T-helper 17 cell (primary cell): ENCODE measurements around the gene MYMK. TPM values are rescaled to one million over a fixed set of nuclear protein-coding genes. Genes with fewer than 3 reads are reported as not detected.

Source experiments
- ATAC-seq: fragments of 150-1000 bp; cut with Tn5 transposase; 2 replicates; pipeline ENCODE4 v1.10.0; 2021; ENCODE audit warnings: mild to moderate bottlenecking, moderate library complexity
- DNase-seq, 3 donors: peaks; one replicate each; pipeline versions ENCODE4 v3.0.0 to v3.0.0-alpha.2; 2020 to 2021
- H3K9me3 ChIP-seq: one replicate; pipeline ENCODE4 v1.7.0; 2013; ENCODE audit warnings: low read length, mild to moderate bottlenecking; ENCODE audit not compliant: control insufficient read depth, poor library complexity, severe bottlenecking
- H3K27ac Mint-ChIP-seq: one replicate; pipeline ENCODE4 v1.8.0; 2022; ENCODE audit warnings: mild to moderate bottlenecking, moderate library complexity, mixed read lengths
- H3K27me3 Mint-ChIP-seq: one replicate; pipeline ENCODE4 v1.8.0; 2022; ENCODE audit warnings: mixed read lengths
- H3K36me3 Mint-ChIP-seq: one replicate; pipeline ENCODE4 v1.8.0; 2022; ENCODE audit warnings: low read depth, mixed read lengths
- H3K4me1 Mint-ChIP-seq: one replicate; pipeline ENCODE4 v1.8.0; 2022; ENCODE audit warnings: mild to moderate bottlenecking, mixed read lengths
- H3K4me3 Mint-ChIP-seq: one replicate; pipeline ENCODE4 v1.8.0; 2022; ENCODE audit warnings: mild to moderate bottlenecking, moderate library complexity, mixed read lengths
- total RNA-seq, 4 donors: library from RNA in 2 of 4; stranded (reverse) in 2 of 4; gene quantifications; one replicate each; pipeline ENCODE4 v1.2.3 and lab custom pipeline; 2022 to 2026

The MYMK gene
- total RNA-seq, 2 donors from 2014 or later, result not detected

DNA sequence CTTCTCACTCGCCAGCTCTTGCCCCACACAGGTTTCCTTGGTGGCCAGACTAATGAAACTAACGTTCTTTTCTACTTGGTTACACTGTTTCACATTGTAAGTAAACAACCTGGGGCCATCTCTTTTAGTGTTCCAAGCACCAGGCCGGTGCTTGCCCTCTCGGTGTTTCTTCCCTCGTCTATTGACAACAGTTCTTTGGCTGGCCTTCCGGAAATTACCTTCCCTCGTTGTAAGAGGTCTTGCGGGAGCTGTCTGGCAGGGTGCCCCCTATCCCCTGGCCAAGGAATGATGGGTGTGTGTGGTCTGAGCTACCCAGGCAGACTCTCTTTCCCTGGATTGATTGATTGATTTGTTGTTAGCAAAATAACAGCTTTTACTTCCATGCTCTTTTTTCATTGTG lies 918 bp upstream of the MYMK start:
- Mint-ChIP-seq H3K27ac (no peak overlapping the region), H3K36me3 (peaks cover 4% of the 10 kb centered on the region), H3K27me3 (peaks cover 38% of the 10 kb centered on the region), H3K4me1 (peaks cover 11% of the 10 kb centered on the region), H3K4me3 (no peak overlapping the region)
- DNase-seq, result no peak
- no peak for ATAC-seq
- H3K9me3 ChIP-seq, result no peaks in the 10 kb centered on the region

DNA sequence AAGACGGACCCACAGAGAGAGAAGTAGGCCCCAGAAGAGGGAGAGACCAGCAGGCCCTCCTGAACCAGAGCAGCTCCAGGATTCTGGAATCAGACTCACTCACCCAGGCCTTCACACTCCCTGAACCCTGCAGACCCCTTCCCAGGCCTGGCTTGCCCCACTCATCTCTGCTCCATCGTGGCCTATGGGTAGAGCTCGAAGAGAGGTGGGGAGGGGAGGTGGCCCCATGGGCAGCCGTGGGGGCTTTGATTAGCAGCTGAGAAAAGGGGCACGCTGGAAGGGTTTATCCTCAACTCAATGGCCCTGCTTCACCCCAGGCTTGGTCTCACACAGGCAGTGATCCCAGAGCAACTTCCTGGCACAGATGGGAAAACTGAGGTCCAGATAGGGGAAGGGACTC lies 613 bp downstream of the MYMK start:
- no peak for DNase-seq
- H3K9me3 ChIP-seq, result no peaks in the 10 kb centered on the region
- ATAC-seq, result no peak
- Mint-ChIP-seq H3K36me3 (peaks cover 4% of the 10 kb centered on the region), H3K27ac (no peak overlapping the region), H3K4me1 (peaks cover 11% of the 10 kb centered on the region), H3K4me3 (no peak overlapping the region), H3K27me3 (peaks cover 35% of the 10 kb centered on the region)

- no peaks in the 10 kb centered on the region for H3K9me3 ChIP-seq
- Mint-ChIP-seq H3K4me1 (peaks cover 11% of the 10 kb centered on the region), H3K27me3 (peaks cover 45% of the 10 kb centered on the region), H3K36me3 (peaks cover 4% of the 10 kb centered on the region), H3K4me3 (no peak overlapping the region), H3K27ac (no peak overlapping the region)
- no peak for ATAC-seq
- DNase-seq, result no peak
These were observed 1.7 kb downstream of the MYMK start for GRCh38 chr9:133523106-133523505.

GRCh38 chr9:133522073-133522910 lies 2.5 kb downstream of the MYMK start:
- DNase-seq, result no peak
- Mint-ChIP-seq H3K27me3 (peaks cover 48% of the 10 kb centered on the region), H3K4me3 (no peak overlapping the region), H3K27ac (no peak overlapping the region), H3K4me1 (peaks cover 10% of the 10 kb centered on the region), H3K36me3 (peaks cover 4% of the 10 kb centered on the region)
- ATAC-seq, result no peak
- no peaks in the 10 kb centered on the region for H3K9me3 ChIP-seq

- no peak for DNase-seq
- no peak for ATAC-seq
- Mint-ChIP-seq H3K4me1 (peaks cover 6% of the 10 kb centered on the region), H3K4me3 (no peak overlapping the region), H3K27ac (no peak overlapping the region), H3K36me3 (peaks cover 4% of the 10 kb centered on the region), H3K27me3 (peaks cover 43% of the 10 kb centered on the region)
- no peaks in the 10 kb centered on the region for H3K9me3 ChIP-seq
These were observed 3.4 kb downstream of the MYMK start for GRCh38 chr9:133521122-133522072.

DNA sequence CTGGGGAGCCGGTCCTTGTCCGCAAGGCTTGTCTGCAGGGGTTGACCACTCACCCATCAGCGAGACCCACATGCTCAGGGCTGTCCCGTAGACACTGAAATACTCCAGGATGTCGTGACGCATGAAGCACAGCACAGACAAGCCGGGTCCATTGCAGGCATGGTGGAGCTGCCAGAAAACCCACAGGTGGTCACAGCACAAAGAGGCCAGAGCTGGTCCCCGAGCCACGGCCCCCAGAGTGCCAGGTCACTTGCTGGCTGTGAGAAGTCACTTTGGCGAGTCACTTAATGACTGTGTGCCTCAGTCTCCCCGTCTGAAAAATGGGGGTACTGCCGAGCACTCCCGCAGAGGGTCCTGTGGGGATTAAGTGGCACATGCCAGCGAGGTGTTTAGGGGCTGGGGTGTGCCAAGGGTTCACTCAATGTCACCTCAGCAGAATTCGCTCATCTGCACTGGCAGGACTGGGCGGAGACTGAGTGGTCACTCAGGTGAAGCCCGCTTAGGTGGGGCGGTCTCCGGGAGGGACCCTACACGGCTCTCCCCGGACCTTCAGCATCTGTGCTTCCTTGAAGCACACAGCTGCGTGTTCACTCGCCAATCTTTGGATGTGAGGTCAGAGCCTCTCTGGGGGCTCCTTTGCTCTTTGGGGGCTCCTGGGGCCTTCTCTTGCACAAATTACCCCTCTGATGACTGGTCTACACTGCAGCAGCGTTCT lies 4.5 kb downstream of the MYMK start:
- peaks cover 34% of the 10 kb centered on the region for H3K27me3 Mint-ChIP-seq
- no peak for ATAC-seq

DNA sequence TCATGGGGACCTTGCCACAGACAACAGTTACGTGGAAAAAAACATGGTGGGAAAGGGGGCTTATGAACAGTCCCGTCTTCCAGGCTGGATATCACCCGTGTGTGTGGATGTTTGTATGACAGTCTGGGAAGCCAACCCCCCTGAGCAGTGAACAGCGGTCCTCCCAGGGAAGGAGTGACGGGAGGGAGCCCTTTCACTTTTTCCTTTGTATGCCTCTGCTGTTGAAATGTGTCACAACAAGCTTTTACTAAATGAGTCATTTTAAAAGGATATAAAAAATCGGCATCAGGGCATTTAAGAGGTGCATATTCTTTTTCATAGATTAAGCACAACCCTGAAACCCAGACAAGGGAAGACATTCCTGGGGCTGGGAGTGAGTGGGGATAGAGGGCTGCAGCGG lies 5.1 kb downstream of the MYMK start:
- no peak overlapping the region for H3K27ac Mint-ChIP-seq
- DNase-seq (no peak), ATAC-seq (no peak)
- no peaks in the 10 kb centered on the region for H3K9me3 ChIP-seq
- peaks cover 34% of the 10 kb centered on the region for H3K27me3 Mint-ChIP-seq
- peaks cover 4% of the 10 kb centered on the region for H3K36me3 Mint-ChIP-seq
- no peak overlapping the region for H3K4me3 Mint-ChIP-seq
- H3K4me1 Mint-ChIP-seq, result peaks cover 4% of the 10 kb centered on the region

More for the DNA sequence above, 4.5 kb downstream of the MYMK start:
- peaks cover 4% of the 10 kb centered on the region for H3K36me3 Mint-ChIP-seq
- DNase-seq, result no peak
- H3K9me3 ChIP-seq, result no peaks in the 10 kb centered on the region
- H3K4me3 Mint-ChIP-seq, result no peak overlapping the region
- H3K27ac Mint-ChIP-seq, result no peak overlapping the region
- peaks cover 4% of the 10 kb centered on the region for H3K4me1 Mint-ChIP-seq

- Mint-ChIP-seq H3K27me3 (peaks cover 32% of the 10 kb centered on the region), H3K4me3 (no peak overlapping the region), H3K36me3 (peaks cover 4% of the 10 kb centered on the region), H3K4me1 (peaks cover 4% of the 10 kb centered on the region), H3K27ac (no peak overlapping the region)
- ATAC-seq, result no peak
- DNase-seq, result no peak
- no peaks in the 10 kb centered on the region for H3K9me3 ChIP-seq
These were observed 5.9 kb downstream of the MYMK start for GRCh38 chr9:133518706-133519449.

- peaks cover 25% of the 10 kb centered on the region for H3K27me3 Mint-ChIP-seq
- no peak overlapping the region for H3K27ac Mint-ChIP-seq
- H3K36me3 Mint-ChIP-seq, result no peaks in the 10 kb centered on the region
- no peaks in the 10 kb centered on the region for H3K9me3 ChIP-seq
- no peak for DNase-seq
- no peak for ATAC-seq
- H3K4me1 Mint-ChIP-seq, result no peaks in the 10 kb centered on the region
- H3K4me3 Mint-ChIP-seq, result no peak overlapping the region
These were observed 6.6 kb downstream of the MYMK start for GRCh38 chr9:133518200-133518599.

GRCh38 chr9:133517711-133518110 lies 7.0 kb downstream of the MYMK start:
- Mint-ChIP-seq H3K36me3 (no peaks in the 10 kb centered on the region), H3K4me3 (no peak overlapping the region), H3K27me3 (peaks cover 22% of the 10 kb centered on the region), H3K27ac (no peak overlapping the region), H3K4me1 (no peaks in the 10 kb centered on the region)
- ATAC-seq, result no peak
- DNase-seq, result no peak
- no peaks in the 10 kb centered on the region for H3K9me3 ChIP-seq

DNA sequence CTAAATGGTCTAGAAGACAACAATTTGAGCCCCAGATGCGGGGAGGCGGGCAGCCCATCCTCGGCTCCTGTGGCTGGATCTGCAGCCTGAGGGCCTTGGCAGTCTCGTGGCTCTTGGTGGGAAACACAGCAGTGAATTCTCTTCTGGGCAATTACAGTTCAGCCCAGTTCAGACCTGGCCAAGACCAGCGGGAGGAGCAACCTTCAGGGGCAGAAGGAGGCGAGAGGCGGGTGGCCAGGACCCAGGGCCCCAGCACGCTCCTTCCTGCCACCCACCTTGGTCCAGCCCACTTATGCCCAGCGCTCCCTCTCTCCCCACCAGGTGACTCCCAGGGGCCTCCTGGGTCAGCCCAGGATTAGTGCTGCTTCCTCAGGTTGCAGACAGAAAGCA lies 7.8 kb downstream of the MYMK start:
- peaks cover 22% of the 10 kb centered on the region for H3K27me3 Mint-ChIP-seq
- no peaks in the 10 kb centered on the region for H3K36me3 Mint-ChIP-seq
- no peaks in the 10 kb centered on the region for H3K4me1 Mint-ChIP-seq
- no peaks in the 10 kb centered on the region for H3K9me3 ChIP-seq
- ATAC-seq (no peak), DNase-seq (no peak)
- no peak overlapping the region for H3K4me3 Mint-ChIP-seq
- no peak overlapping the region for H3K27ac Mint-ChIP-seq

- DNase-seq (no peak), ATAC-seq (no peak)
- H3K9me3 ChIP-seq, result no peaks in the 10 kb centered on the region
- H3K27me3 Mint-ChIP-seq, result peaks cover 22% of the 10 kb centered on the region
- H3K4me1 Mint-ChIP-seq, result no peaks in the 10 kb centered on the region
- H3K27ac Mint-ChIP-seq, result no peak overlapping the region
- no peak overlapping the region for H3K4me3 Mint-ChIP-seq
- H3K36me3 Mint-ChIP-seq, result no peaks in the 10 kb centered on the region
These were observed 8.4 kb downstream of the MYMK start for GRCh38 chr9:133516256-133516960.
